GM19023 (cell line): Measurements from ENCODE around the gene REPIN1.
"Not testable (repeated sequence)": the region's sequence is repeated elsewhere in the genome, so short reads cannot be mapped to it uniquely, and the experiment has no call there.

Experiments
- ATAC-seq: cut with Tn5 transposase; IDR thresholded peaks from one replicate; pipeline ENCODE4 v1.9.1; 2021; ENCODE audit warnings: mild to moderate bottlenecking, moderate library complexity; ENCODE audit not compliant: unreplicated experiment

The REPIN1 gene

GRCh38 chr7:150374472-150374871 is 5.8 kb downstream of the REPIN1 start:
- ATAC-seq = no peak

GRCh38 chr7:150375662-150376521 is 7.3 kb downstream of the REPIN1 start:
- ATAC-seq = peak; percentile 22

GRCh38 chr7:150376560-150376959 is 7.9 kb downstream of the REPIN1 start:
- ATAC-seq = no peak

DNA sequence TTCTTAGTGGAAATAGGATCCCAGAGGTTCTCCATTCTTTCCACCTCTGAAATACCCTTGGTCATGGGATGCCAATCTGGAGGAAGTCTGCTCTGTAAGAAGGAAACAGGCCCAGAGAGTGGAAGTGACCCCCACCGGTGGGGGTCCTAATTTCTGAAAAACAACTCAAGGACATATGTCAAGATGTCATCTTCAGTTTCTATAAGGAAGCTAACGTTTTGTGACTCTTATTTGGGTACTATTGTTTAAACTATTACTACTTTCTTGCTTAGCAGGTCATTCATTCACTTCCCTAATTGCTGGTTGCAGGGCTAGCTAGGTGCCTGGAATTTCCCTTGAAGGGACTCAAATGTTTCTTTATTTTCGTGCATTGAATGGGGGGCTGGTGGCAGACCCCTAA is 8.6 kb downstream of the REPIN1 start:
- no peak for ATAC-seq

DNA sequence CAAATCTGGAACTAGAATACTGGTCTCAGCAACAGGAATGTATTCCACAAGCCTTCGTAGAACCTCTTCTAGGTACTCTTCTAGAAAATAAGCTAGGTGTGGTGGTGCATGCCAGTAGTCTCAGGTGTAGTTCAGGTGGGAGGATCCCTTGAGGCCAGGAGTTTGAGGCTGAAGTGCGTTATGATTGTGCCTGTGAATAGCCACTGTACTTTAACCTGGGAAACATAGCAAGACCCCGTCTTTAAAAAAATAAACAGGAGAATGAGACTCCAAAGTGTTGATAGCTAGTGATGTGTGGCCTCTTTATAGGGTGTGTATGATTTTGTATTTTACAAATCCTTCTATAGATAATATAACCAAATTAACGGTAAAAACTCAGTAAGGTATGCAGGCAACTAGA is 9.0 kb downstream of the REPIN1 start:
- no peak for ATAC-seq

DNA sequence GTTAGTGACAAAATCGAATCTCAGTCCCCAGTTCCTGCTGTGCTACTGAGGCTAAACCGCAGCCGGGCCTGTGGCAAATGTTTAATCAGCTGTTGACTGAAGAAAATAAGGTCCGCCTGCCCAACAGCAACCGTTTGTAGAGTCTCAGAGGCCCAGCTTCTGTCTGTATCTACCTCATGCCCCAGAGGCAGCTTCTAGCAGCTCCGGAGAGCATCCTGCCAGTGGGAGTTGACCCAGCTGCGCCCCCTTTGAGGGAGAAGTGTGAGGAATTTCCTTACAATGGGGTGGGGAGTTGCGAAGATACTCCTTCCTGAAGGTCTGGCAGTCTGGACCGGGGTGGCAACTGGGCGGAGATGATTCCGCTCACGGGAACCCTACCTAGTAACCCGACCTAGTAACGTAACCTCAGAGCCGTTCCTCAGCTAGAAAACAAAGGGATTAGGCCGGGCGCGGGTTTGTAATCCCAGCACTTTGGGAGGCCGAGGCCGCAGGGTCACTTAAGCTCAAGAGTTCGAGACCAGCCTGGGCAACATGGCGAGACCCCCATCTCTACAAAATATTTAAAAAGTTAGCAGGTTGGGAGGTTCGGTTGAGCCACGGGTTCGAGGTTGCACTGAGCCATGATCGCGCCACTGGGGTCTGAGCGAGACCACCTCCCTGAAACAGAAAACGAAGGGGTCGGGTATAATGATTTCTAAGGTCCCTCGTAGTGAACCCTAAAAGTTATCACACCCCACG is 9.7 kb downstream of the REPIN1 start:
- ATAC-seq = no peak

- ATAC-seq = peak; percentile 72
These were observed 10.3 kb downstream of the REPIN1 start, which contains the start of gene ZNF775 for GRCh38 chr7:150378853-150379440. ZNF775 (plus strand) TSS chr7:150379330; CDS start chr7:150388471, 9,141 bp downstream.

- no peak for ATAC-seq
These were observed 11.1 kb downstream of the REPIN1 start for GRCh38 chr7:150379441-150380379.

GRCh38 chr7:150380463-150380862 is 11.8 kb downstream of the REPIN1 start:
- ATAC-seq = no peak

GRCh38 chr7:150381096-150381495 is 12.5 kb downstream of the REPIN1 start:
- ATAC-seq = no peak

- no peak for ATAC-seq
These were observed 13.1 kb downstream of the REPIN1 start for GRCh38 chr7:150381785-150382122.

DNA sequence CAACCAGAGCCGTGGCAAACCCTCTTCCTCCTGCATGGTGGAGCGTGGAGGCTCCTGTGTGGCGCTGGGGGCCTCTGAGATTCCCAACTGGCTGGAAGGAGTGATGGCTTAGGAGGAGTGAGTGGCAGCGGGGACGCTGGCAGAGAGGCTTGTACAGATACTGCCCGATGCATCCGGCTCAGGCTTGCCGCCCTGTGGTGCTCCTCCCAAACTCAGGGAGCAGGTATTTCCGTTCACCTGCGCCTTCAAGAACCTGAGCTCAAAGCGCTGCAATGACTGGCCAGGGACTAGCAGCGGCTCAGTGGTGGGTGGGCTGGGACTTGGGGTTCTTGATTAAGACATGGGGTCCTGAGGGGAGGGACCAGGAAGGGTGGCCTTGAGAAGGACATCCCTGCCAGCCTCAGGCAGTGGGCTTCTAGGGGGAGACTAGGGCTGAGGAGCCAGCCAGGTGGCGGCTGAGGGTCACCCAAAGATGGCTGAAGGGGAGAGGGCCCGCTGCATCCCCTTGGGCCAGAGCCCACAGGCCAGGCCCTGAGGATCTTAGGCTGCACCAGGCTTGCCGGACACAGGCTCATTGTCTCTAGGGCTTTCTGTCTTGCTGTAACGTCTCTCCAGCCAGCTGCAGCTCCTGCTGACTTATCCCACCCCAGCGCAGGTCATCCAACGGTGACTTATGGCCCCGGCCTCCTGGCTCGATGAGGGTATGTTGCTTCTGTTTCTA is 13.7 kb downstream of the REPIN1 start:
- no peak for ATAC-seq

DNA sequence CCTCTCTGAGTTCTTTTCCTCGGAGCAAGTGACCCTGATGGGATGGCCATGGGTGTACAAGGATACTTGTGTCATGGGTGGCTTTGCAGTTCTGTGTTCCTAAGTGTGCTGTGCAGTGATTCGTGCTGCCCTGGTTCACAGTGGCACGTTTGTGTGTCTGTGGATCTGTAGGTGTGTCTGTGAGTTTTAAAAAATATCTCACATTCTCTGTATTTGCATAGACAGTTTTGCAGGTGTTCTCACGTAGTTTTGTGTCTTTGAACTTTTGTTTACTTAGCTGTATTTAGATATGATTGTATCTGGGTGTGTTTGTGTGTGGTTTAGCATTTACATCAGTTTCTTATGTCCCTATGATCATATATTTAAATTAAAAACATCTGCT is 14.2 kb downstream of the REPIN1 start:
- no peak for ATAC-seq

DNA sequence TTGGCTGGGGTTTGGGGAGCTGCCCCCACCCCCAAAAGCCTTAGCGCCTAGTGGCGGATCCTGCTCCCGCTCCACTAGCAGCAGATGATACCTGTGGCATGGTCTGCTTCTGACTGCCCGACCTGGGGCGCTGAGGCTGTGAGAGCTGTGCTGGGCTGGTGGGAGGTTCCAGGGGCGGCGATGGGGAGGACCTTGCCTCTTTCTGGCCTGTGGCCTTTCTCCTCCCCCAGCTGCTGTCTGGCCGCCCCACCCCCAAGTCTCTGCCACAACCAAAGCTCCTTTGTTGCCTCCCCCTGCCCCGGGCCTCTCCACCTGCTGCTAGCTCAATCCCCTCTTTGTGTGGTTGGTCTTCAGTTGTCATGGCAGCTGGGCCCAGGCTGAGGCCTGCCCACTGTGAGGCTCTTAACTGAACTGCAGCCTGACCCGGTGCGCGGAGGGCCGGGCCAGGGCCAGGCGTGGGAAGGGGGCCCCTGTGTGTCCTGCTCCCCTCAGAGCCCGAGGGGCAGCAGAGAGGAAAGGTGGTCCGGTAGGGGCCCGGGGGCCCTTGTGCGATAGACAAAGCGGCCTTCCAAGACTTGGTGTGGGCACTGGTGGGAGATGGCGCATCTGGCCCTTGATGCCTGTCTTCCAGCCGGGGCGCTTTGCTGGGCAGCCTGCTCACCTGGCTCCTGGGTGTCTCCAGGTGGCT is 15.2 kb downstream of the REPIN1 start:
- ATAC-seq = no peak

- no peak for ATAC-seq
These were observed 16.0 kb downstream of the REPIN1 start for GRCh38 chr7:150384406-150385301.

GRCh38 chr7:150385302-150385723 is 16.7 kb downstream of the REPIN1 start:
- no peak for ATAC-seq

GRCh38 chr7:150385884-150386283 is 17.3 kb downstream of the REPIN1 start:
- ATAC-seq = not testable (repeated sequence)

DNA sequence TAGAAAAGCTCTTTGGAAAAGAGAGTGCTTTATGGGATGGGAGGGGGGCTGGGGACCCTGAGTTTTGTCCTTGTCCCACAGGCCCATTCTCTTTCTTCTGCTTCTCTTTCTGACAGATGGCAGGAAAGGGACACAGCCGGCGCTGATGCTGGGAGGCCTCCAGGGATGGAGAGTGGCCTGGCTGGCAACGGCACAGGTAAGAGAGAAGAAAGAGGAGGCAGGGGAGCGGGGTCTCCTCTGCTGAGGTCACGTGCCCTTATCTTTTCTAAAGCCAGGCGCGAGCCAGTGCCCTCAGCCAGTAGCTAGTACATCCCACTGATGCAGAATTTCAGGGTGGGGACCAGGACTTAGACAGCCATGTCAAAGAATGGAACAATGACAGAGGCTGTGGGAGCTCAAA is 19.7 kb downstream of the REPIN1 start:
- ATAC-seq = no peak
